ENCODE data around the gene UROC1. TPM values are rescaled to one million over a fixed set of nuclear protein-coding genes. Genes with fewer than 3 reads are reported as not detected.

The UROC1 gene
- total and polyA plus RNA-seq, 2 experiments from 2014 or later = not detected

DNA sequence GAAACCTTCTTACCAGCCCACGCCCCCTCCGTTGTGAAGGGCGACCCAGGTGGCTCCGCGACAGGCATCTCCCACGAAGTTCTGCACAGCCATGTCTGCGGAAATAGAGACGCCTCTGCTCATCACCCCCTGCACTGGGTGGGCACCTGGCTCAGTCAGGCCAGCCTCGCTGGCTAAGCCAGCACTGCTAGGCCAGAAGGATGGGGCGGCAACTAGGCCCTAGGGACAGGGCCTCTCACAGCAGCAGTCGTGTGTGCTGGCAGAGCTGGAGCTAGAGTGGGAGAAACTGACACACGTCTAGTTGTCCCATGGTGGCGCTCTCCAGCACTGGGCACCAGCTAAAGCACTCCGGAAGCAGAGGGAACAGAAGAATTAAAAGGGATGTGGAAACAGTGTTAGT lies 29.4 kb downstream of the UROC1 start:
- H3K36me3 ChIP-seq (ENCODE audit: insufficient read depth) = no peaks in the 10 kb centered on the region
- H3K27me3 Mint-ChIP-seq (ENCODE audit: insufficient read depth, low read depth, poor library complexity) = peaks cover 11% of the 10 kb centered on the region
- H3K4me3 Mint-ChIP-seq = no peak overlapping the region
- no peak overlapping the region for H3K27ac ChIP-seq (ENCODE audit: low read depth)
- H3K9me2 ChIP-seq (ENCODE audit: insufficient read depth) = no peaks in the 10 kb centered on the region
- H3K4me2 ChIP-seq = no peak overlapping the region
- no peaks in the 10 kb centered on the region for H3K9me3 Mint-ChIP-seq
- no peaks in the 10 kb centered on the region for H3K27me3 ChIP-seq (ENCODE audit: insufficient read depth)
- no peak overlapping the region for H3K27ac Mint-ChIP-seq
- H3K36me3 Mint-ChIP-seq (ENCODE audit: low read depth) = no peaks in the 10 kb centered on the region
- peaks cover 17% of the 10 kb centered on the region for H3K4me1 ChIP-seq (ENCODE audit: insufficient read depth)
- no peak overlapping the region for H3K4me3 ChIP-seq
- H2AFZ ChIP-seq = no peak overlapping the region
- no peak for TF ChIP-seq EZH2 (IDR thresholded peaks at IDR 0.05; ENCODE audit: low read depth, unreplicated experiment)
- no peak for TF ChIP-seq STAT1 (IDR thresholded peaks at IDR 0.05; ENCODE audit: unreplicated experiment)
- TF ChIP-seq, protein P1, sequence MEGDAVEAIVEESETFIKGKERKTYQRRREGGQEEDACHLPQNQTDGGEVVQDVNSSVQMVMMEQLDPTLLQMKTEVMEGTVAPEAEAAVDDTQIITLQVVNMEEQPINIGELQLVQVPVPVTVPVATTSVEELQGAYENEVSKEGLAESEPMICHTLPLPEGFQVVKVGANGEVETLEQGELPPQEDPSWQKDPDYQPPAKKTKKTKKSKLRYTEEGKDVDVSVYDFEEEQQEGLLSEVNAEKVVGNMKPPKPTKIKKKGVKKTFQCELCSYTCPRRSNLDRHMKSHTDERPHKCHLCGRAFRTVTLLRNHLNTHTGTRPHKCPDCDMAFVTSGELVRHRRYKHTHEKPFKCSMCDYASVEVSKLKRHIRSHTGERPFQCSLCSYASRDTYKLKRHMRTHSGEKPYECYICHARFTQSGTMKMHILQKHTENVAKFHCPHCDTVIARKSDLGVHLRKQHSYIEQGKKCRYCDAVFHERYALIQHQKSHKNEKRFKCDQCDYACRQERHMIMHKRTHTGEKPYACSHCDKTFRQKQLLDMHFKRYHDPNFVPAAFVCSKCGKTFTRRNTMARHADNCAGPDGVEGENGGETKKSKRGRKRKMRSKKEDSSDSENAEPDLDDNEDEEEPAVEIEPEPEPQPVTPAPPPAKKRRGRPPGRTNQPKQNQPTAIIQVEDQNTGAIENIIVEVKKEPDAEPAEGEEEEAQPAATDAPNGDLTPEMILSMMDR (conservative IDR thresholded peaks at IDR 0.05; ENCODE audit: low read depth in 2 of 2) = peak in 1 of 2 experiments; percentile 48; a peak in 2 of 4 replicates
- TF ChIP-seq NANOG (IDR thresholded peaks at IDR 0.05; ENCODE audit: borderline replicate concordance) = no peak
- TF ChIP-seq, protein P2, sequence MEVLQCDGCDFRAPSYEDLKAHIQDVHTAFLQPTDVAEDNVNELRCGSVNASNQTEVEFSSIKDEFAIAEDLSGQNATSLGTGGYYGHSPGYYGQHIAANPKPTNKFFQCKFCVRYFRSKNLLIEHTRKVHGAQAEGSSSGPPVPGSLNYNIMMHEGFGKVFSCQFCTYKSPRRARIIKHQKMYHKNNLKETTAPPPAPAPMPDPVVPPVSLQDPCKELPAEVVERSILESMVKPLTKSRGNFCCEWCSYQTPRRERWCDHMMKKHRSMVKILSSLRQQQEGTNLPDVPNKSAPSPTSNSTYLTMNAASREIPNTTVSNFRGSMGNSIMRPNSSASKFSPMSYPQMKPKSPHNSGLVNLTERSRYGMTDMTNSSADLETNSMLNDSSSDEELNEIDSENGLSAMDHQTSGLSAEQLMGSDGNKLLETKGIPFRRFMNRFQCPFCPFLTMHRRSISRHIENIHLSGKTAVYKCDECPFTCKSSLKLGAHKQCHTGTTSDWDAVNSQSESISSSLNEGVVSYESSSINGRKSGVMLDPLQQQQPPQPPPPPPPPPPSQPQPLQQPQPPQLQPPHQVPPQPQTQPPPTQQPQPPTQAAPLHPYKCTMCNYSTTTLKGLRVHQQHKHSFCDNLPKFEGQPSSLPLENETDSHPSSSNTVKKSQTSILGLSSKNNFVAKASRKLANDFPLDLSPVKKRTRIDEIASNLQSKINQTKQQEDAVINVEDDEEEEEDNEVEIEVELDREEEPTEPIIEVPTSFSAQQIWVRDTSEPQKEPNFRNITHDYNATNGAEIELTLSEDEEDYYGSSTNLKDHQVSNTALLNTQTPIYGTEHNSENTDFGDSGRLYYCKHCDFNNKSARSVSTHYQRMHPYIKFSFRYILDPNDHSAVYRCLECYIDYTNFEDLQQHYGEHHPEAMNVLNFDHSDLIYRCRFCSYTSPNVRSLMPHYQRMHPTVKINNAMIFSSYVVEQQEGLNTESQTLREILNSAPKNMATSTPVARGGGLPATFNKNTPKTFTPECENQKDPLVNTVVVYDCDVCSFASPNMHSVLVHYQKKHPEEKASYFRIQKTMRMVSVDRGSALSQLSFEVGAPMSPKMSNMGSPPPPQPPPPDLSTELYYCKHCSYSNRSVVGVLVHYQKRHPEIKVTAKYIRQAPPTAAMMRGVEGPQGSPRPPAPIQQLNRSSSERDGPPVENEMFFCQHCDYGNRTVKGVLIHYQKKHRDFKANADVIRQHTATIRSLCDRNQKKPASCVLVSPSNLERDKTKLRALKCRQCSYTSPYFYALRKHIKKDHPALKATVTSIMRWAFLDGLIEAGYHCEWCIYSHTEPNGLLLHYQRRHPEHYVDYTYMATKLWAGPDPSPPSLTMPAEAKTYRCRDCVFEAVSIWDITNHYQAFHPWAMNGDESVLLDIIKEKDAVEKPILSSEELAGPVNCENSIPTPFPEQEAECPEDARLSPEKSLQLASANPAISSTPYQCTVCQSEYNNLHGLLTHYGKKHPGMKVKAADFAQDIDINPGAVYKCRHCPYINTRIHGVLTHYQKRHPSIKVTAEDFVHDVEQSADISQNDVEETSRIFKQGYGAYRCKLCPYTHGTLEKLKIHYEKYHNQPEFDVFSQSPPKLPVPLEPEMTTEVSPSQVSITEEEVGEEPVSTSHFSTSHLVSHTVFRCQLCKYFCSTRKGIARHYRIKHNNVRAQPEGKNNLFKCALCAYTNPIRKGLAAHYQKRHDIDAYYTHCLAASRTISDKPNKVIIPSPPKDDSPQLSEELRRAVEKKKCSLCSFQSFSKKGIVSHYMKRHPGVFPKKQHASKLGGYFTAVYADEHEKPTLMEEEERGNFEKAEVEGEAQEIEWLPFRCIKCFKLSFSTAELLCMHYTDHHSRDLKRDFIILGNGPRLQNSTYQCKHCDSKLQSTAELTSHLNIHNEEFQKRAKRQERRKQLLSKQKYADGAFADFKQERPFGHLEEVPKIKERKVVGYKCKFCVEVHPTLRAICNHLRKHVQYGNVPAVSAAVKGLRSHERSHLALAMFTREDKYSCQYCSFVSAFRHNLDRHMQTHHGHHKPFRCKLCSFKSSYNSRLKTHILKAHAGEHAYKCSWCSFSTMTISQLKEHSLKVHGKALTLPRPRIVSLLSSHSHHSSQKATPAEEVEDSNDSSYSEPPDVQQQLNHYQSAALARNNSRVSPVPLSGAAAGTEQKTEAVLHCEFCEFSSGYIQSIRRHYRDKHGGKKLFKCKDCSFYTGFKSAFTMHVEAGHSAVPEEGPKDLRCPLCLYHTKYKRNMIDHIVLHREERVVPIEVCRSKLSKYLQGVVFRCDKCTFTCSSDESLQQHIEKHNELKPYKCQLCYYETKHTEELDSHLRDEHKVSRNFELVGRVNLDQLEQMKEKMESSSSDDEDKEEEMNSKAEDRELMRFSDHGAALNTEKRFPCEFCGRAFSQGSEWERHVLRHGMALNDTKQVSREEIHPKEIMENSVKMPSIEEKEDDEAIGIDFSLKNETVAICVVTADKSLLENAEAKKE (CRISPR knock-in tag; IDR thresholded peaks at IDR 0.05) = no peak
- no peak for TF ChIP-seq EZH2phosphoT487 (IDR thresholded peaks at IDR 0.05; ENCODE audit: unreplicated experiment)
- no peaks in the 10 kb centered on the region for H3K79me2 ChIP-seq (replicated peaks; ENCODE audit: insufficient read depth)
- peaks cover 45% of the 10 kb centered on the region for H3K4me1 Mint-ChIP-seq
- DNase-seq (ENCODE audit: low spot score) = no peak
- peak; percentile 15 for ATAC-seq
- H3F3A ChIP-seq (replicated peaks; ENCODE audit: low read depth) = no peaks in the 10 kb centered on the region
- no peaks in the 10 kb centered on the region for H4K20me1 ChIP-seq (replicated peaks; ENCODE audit: insufficient read depth)
